Occipital lobe (tissue), 2 donors: ENCODE results near the gene ZWILCH. TPM values are rescaled to one million over a fixed set of nuclear protein-coding genes. Genes with fewer than 3 reads are reported as not detected.
"Not testable (repeated sequence)": the region's sequence is repeated elsewhere in the genome, so short reads cannot be mapped to it uniquely, and the experiment has no call there.

ENCODE experiments used
- DNase-seq: peaks from one replicate; lab custom pipeline; 2025; lab: John Stamatoyannopoulos, UW
- total RNA-seq: library from RNA; depleted of rRNA; stranded (reverse); fragments of >200 nt; gene quantifications from one replicate; pipeline ENCODE4 v1.2.3, GENCODE V29; 2014

ZWILCH gene
- total RNA-seq, 1 donor from 2014 or later, result 43.0 TPM

- DNase-seq, result no peak
Observed at GRCh38 chr15:66486887-66487286, 18.2 kb upstream of the ZWILCH start.

- no peak for DNase-seq
Observed at GRCh38 chr15:66488525-66488924, 16.6 kb upstream of the ZWILCH start.

- DNase-seq, result no peak
Observed at GRCh38 chr15:66489179-66489791, 15.8 kb upstream of the ZWILCH start.

- DNase-seq, result no peak
Observed at GRCh38 chr15:66491846-66492245, 13.3 kb upstream of the ZWILCH start.

- DNase-seq, result no peak
Observed at GRCh38 chr15:66494262-66494661, 10.9 kb upstream of the ZWILCH start.

GRCh38 chr15:66496951-66497501 is 8.1 kb upstream of the ZWILCH start:
- no peak for DNase-seq

- peak; percentile 91 for DNase-seq
Observed at GRCh38 chr15:66497502-66498455, 7.3 kb upstream of the ZWILCH start, which contains the start of gene SNAPC5. Gene SNAPC5, minus strand, starts transcription at chr15:66497762. Its CDS starts 31 bp downstream, at chr15:66497731.

- DNase-seq, result no peak
Observed at GRCh38 chr15:66498501-66499386, 6.4 kb upstream of the ZWILCH start.

- DNase-seq, result not testable (repeated sequence)
Observed at GRCh38 chr15:66500346-66500745, 4.8 kb upstream of the ZWILCH start.

GRCh38 chr15:66502491-66502890 is 2.6 kb upstream of the ZWILCH start:
- no peak for DNase-seq

GRCh38 chr15:66503041-66503648 is 2.0 kb upstream of the ZWILCH start:
- DNase-seq, result not testable (repeated sequence)

- no peak for DNase-seq
Observed at GRCh38 chr15:66503780-66504562, 1.2 kb upstream of the ZWILCH start.

GRCh38 chr15:66505430-66505811 is 295 bp downstream of the ZWILCH start:
- no peak for DNase-seq

GRCh38 chr15:66505818-66506217 is 692 bp downstream of the ZWILCH start:
- no peak for DNase-seq

- DNase-seq, result no peak
Observed at GRCh38 chr15:66508293-66508883, 3.3 kb downstream of the ZWILCH start.

- no peak for DNase-seq
Observed at GRCh38 chr15:66514586-66514985, 9.5 kb downstream of the ZWILCH start.

GRCh38 chr15:66515901-66516322 is 10.8 kb downstream of the ZWILCH start:
- DNase-seq, result no peak

GRCh38 chr15:66523926-66524325 is 18.8 kb downstream of the ZWILCH start:
- no peak for DNase-seq

GRCh38 chr15:66524838-66525237 is 19.7 kb downstream of the ZWILCH start:
- no peak for DNase-seq

- no peak for DNase-seq
Observed at GRCh38 chr15:66535056-66535455, 29.9 kb downstream of the ZWILCH start.
